GM19023 (cell line): ENCODE measurements around the gene PGAM4.
"Not testable (repeated sequence)": the region's sequence is repeated elsewhere in the genome, so short reads cannot be mapped to it uniquely, and the experiment has no call there.

Source experiments
- ATAC-seq: cut with Tn5 transposase; IDR thresholded peaks from one replicate; pipeline ENCODE4 v1.9.1; 2021; ENCODE audit warnings: mild to moderate bottlenecking, moderate library complexity; ENCODE audit not compliant: unreplicated experiment

PGAM4 gene

GRCh38 chrX:77969538-77969937 lies at the start of gene PGAM4:
PGAM4 (minus strand) TSS chrX:77969638; CDS start chrX:77969638, 0 bp downstream.
- ATAC-seq: no peak

- no peak for ATAC-seq
Measured at GRCh38 chrX:78011846-78012245, 42.4 kb upstream of the PGAM4 start.

DNA sequence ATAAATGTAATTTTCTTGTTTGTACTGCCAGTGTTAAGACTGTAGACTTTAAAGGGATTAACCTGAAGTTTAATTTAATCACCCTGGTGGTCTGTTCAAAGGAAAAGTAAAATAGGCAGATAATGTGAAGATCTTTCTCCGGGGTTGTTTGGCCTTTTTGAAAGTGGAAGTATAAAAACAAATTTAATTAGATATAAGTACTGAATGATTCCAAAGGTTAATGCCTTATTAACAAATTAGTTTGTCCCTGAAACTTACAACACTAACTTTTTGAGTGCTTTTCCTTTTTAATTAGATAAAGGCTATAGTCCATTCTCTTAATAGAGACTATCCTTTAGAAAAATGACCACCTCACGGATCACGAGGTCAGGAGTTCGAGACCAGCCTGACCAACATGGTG lies 10.4 kb upstream of the PGAM4 start:
- ATAC-seq: no peak

DNA sequence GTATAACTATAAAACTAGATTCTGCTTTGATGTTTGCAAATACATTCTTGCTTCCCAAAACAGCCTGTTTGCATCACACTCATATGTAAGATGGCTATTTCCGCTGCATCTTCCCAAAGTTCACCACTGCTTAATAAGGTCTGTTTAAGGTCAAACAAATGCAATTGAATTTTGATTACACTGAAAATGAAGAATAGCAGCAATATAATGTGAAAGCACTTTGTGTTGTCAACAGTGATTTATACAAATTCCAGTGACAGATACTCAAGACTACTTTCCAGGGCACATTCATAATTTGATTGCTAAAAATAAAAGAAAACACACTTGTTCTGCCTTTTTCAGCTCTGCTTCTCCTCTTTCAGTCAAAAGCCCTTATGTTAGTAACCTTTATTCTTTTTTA lies 8.1 kb upstream of the PGAM4 start:
- no peak for ATAC-seq

DNA sequence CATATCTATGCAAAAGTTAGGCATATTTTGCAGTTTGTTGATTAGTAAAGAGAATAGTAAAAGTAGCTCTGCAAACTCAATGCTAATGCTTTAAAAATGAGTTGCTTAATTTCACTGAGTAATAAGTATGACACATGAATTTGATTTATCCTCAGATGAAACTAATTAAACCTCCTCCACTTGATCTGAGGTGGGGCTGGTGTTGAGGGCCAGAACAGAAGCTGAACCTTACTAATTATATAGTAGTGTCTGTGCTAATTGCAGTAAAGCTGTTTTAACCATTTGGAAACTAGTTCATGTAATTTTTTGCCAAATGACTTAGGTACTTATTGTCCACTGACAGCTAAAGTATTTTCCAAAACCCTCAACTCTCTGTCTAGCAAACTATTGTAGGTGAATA lies 7.7 kb upstream of the PGAM4 start:
- ATAC-seq: no peak

- no peak for ATAC-seq
Measured at GRCh38 chrX:77975755-77976154, 6.3 kb upstream of the PGAM4 start.

GRCh38 chrX:77967631-77968030 lies 1.8 kb downstream of the PGAM4 start:
- ATAC-seq: no peak

- ATAC-seq: no peak
Measured at GRCh38 chrX:77966361-77966760, 3.1 kb downstream of the PGAM4 start.

GRCh38 chrX:77962068-77962902 lies 7.2 kb downstream of the PGAM4 start:
- ATAC-seq: no peak

DNA sequence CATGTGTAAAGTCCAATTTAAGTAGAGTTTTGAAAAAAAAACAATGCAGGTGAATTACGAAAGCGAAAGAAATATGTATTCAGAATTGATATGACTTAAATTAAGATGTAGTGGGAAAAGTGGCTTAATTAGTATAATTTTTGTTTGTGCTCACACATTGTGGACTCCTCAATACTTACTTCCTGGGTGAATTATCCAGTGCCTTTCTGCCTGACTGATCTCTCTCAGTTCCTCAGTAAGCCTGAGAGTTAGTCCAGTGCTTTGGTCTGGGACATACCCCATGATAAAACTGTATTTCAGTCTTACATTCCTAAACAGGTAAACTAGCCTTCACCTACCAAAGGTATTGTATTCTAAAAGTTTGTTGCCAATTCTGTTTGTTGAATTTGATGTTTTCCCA lies 8.4 kb downstream of the PGAM4 start:
- no peak for ATAC-seq

DNA sequence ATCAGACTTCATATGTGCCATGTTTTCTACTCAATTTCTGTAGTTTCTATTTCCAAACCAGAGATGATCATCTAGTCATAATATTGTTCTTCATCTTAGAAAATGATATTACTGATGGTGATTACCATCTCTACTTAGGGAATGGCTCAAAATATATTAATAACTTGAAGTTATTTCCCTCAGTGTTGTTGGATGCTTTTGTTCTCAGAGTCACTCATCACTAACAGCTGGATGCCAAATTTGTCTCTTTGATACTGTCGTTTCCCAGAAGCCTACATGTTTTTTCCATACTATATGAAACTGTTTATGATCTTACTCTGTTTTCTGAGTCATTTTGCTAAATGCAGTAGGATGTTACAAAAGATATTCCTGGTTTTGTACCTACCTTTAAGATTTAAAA lies 8.9 kb downstream of the PGAM4 start:
- ATAC-seq: no peak

DNA sequence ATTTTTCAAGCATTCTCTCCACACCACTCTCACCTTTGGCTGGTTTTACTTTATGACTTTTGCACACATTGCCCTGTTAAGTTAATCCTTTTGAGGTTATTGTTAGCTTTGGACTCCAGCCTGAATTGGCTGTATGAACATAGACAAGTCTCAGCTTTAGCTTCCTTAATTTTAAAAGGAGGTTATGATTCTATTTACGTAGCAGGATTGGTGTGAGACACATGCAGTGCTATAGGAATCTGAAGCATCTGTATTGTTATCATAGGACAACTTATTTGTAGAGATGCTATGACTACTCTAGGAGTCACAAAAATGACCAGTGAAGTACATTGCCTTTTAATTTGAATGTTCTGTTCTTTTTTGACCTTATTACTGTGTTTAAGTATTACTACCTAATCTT lies 15.7 kb downstream of the PGAM4 start:
- ATAC-seq: no peak

- no peak for ATAC-seq
Measured at GRCh38 chrX:77953302-77953701, 16.1 kb downstream of the PGAM4 start.

DNA sequence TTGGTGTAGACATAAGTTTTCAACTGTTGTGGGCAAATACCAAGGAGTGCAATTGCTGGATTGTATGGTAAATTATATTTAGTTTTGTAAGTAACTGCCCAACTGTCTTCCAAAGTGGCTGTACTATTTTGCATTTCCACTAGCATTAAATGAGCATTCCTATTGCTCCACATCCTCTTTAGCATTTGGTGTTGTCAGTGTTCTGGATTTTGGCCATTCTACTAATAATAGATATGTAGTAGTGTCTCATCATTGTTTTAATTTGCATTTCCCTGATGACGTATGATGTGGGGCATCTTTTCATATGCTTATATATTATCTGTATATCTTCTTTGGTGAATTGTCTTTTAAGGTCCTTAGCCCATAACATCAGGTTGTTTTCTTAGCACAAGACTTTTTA lies 17.3 kb downstream of the PGAM4 start:
- ATAC-seq: no peak

DNA sequence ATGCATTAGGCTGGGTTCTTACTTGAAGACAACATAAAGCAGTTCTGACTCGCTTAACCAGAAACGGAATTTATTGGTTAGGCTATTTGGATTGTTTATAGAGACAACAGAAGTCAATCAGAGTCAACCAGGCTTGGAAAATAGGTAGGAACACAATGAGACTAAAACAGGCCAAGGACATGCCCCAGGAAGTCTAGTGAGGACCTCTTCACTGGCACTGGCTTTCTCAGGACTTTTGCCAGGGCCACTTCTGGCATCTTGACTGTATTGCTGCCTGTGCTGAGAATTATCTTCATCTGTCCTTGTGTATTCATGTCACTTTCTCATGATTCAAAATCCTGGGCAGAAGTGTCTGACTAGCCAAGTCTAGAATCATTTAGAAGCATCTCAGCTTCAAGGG lies 19.6 kb downstream of the PGAM4 start:
- no peak for ATAC-seq

GRCh38 chrX:77946571-77946970 lies 22.9 kb downstream of the PGAM4 start:
- no peak for ATAC-seq

DNA sequence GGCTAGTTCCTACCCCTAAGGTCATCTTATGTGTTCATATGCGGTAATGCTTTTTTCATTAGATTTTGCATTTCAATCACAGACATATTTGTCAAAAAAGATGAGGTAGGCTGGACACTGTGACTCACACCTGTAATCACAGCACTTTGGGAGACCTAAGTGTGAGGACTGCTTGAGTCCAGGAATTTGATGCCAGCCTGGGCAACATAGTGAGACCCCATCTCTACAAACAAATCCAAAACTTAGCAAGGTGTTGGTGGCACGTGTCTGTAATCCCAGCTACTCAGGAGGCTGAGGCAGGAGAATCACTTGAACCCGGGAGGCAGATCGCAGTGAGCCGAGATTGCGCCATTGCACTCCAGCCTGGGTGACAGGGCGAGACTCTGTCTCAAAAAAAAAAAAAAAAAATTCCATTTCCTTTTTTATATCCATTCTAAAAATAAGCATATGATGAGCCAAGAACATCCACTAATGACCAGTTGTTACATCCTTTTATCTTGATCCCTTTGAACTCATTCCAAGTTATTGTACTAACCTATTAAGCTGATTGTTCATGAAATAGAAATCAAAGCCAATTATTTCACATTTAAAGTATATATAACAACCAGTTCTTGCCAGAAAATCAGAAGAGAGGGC lies 23.4 kb downstream of the PGAM4 start:
- no peak for ATAC-seq

DNA sequence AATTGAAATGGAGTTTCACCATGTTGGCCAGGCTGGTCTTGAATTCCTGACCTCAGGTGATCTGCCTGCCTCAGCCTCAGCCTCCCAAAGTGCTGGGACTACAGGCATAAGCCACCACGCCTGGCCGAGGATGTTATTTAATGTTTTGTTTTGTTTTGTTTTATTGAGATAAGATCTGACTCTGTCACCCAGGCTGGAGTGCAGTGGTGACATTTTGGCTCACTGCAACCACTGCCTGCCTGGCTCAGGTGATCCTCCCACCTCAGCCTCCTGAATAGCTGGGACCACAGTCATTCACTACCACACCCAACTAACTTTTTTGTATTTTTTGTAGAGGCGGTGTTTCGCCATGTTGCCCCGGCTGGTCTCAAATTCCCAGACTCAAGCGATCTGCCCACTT lies 24.4 kb downstream of the PGAM4 start:
- not testable (repeated sequence) for ATAC-seq

DNA sequence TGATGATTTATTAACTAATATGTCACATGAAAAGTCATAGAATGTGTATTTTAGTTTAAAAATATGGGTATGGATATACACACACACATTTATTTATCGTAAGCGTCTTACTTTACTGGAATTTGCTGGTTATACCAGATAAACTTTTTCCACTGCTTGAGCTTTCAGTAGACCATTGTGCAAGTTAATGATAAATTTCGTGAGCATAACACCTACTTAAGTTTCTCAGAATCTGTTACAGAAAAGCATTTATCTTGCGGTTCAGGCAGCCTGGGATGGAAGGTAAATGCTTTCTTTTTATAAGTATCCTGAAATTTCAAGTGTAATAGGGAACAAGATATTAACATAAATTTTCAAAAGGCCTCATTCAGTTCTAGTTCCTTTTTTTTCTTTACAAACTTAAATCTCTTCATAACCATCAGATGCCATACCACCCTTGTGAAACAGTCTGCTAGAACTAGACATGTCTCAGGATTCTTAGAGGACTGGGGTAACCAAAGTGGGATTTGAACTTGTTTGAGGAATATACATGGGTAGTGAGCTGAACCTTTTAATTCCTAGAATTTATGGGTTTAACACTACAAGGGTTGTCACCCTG lies 31.3 kb downstream of the PGAM4 start:
- no peak for ATAC-seq

DNA sequence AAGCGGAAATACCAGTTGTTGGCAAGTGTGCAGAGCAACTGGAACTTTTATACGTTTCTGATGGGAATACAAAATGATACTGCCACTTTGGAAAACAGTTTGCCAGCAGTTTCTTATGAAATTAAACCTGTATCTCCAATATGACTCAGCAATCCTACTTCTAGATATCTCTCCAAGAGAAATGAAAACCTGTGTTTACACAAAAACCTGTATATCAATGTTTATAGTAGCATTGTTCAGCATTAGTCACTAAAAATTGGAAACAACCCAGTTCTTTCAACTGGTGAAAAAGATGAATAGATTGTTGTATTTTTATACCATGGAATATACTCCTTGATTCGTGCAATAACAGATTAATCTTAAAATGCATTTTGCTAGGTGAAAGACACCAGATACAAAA lies 32.1 kb downstream of the PGAM4 start:
- ATAC-seq: no peak

DNA sequence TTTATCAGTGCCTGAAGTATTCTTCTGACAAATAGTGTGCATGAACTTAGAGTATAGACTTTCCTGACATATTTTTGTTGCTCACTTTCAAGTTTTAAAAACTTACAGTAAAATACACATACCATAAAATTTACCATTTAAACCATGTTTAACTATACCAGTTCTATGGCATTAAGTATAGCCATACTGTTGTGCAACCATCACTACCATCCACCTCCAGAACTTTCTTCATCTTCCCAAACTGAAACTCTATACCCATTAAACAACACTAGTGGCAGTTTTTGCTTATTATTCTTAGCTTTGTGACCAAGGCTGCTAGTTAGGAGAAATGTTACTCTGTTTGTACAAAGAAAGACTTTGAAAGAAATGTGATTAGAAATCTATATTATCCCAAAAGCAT lies 33.1 kb downstream of the PGAM4 start:
- ATAC-seq: no peak

GRCh38 chrX:77935886-77936285 lies 33.6 kb downstream of the PGAM4 start:
- no peak for ATAC-seq
